Ovary (tissue), 9 donors: ENCODE results near the gene EFHC2. TPM values are rescaled to one million over a fixed set of nuclear protein-coding genes. Genes with fewer than 3 reads are reported as not detected.
A peak's percentile ranks its signal among the peaks of the same experiment; 100 is the strongest.

Experiments used
- DNase-seq, 5 donors: peaks; one replicate each; pipeline ENCODE4 v3.0.0-alpha.2; 2019 to 2020
- H3K27ac ChIP-seq, 2 donors: fragments of 200-600 bp; one replicate each; pipeline versions ENCODE4 v1.5.1 to v1.8.0; 2019 to 2022
- H3K27me3 ChIP-seq: fragments of 200-600 bp; one replicate; pipeline ENCODE4 v1.8.0; 2022
- H3K36me3 ChIP-seq: fragments of 200-600 bp; sonication (generic); one replicate; pipeline ENCODE4 v1.5.1; 2019
- H3K4me1 ChIP-seq: one replicate; pipeline ENCODE4 v1.8.1; 2013; ENCODE audit warnings: mild to moderate bottlenecking, moderate library complexity; ENCODE audit not compliant: insufficient read depth
- H3K4me3 ChIP-seq: fragments of 200-600 bp; sonication (generic); one replicate; pipeline ENCODE4 v1.5.1; 2017
- H3K9me3 ChIP-seq, 2 donors: fragments of 200-600 bp in 1 of 2; sonication (generic) in 1 of 2; one replicate each; pipeline versions ENCODE4 v1.5.1 to v1.8.1; 2013 to 2019; ENCODE audit warnings: mild to moderate bottlenecking in 1 of 2, moderate library complexity in 1 of 2
- EP300 ChIP-seq: sonication (generic); formaldehyde crosslinking; IDR thresholded peaks from one replicate; pipeline ENCODE4 v1.6.1; 2017; ENCODE audit warnings: antibody characterized with exemption
- POLR2A ChIP-seq: fragments of 450-650 bp; IDR thresholded peaks from one replicate; pipeline ENCODE4 v1.6.1; 2017; ENCODE audit warnings: antibody characterized with exemption, mild to moderate bottlenecking, moderate library complexity
- WGBS, 3 donors: extraction: QIAGEN DNeasy Blood & Tissue Kit in 1 of 3; methylation state at CpG; one replicate each; pipeline versions ENCODE4 v1.1.5 to v1.1.7; 2013 to 2017; 5-methylcytosine and 5-hydroxymethylcytosine counted together
- intact Hi-C, 4 donors: fragments of 100-400 bp; cut with DNase I; formaldehyde crosslinking; loops; one replicate each; pipeline versions ENCODE4 v1.11.0 to v1.15.1; 2022 to 2023
- polyA plus RNA-seq, 2 donors: library from polyadenylated mRNA; stranded (reverse); fragments of 200-250 nt in 1 of 2; fragments of 350-450 nt in 1 of 2; fragmentation: Illumina TruSeq in 1 of 2; extraction: RNeasy Lipid Tissue Mini Kit (QIAGEN cat#74804) in 1 of 2; gene quantifications; one replicate each; pipeline ENCODE4 v1.2.3, GENCODE V29; 2013 to 2014
- total RNA-seq, 7 donors: library from RNA; depleted of rRNA in 2 of 7; stranded (reverse); fragments of >200 nt in 2 of 7; fragmentation: NEBNext Ultra II Directional in 3 of 7; extraction: Animal tissue kit (Norgen Biotek cat#: 25700) in 3 of 7; gene quantifications; one replicate each; pipeline versions ENCODE4 v1.1.0 to v1.2.4, GENCODE V29; 2016 to 2023
- TF ChIP-seq, protein P1 (sequence below), 3 donors: fragments of 450-650 bp in 2 of 3; fragments of 200-600 bp in 1 of 3; IDR thresholded peaks; one replicate each; pipeline versions ENCODE4 v1.5.1 to v1.8.0; 2016 to 2022; ENCODE audit warnings: antibody characterized with exemption in 3 of 3, mild to moderate bottlenecking in 1 of 3
- donor health status: DM: no; HTN: no; CAD: no; lungs with moderate emphysema.
- donor health status: DM: no; HTN: no; CAD: no.
- donor health status: Bipolar disorder and iron deficiency.
- donor health status: DM: yes; HTN: yes; CAD: no.
- donor health status: DM: no; HTN: no; CAD: no.
- donor health status: DM: yes; HTN: yes; CAD: no.

The EFHC2 gene
- total and polyA plus RNA-seq, 9 donors = 1.8 to 16.1 (median 2.4) TPM

DNA sequence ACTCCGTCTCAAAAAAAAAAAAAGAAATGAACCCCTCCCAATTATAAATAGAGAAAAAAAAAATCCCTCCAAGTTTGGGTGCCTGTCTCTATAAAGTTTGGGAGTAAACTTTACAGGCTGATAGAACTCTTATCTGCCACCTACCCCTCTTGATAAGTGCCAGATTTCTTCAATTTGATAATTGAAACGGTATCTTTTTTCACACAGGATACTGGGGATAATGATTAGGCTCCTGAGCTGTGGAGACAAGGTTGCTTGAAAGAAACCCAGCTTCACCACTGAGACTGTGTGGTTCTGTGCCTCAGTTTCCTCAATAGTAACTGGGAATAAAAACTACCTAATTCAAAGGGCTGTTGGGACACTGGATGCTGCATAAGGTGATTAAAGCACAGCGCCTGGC lies 606 bp downstream of the EFHC2 start:
- WGBS, 3 donors = 65 to 80% (median 65%) methylated on average over 3 of the region's 3 CpGs
- DNase-seq = no peak
- H3K4me3 ChIP-seq = peak overlapping the region; percentile 45
- TF ChIP-seq EP300 = no peak
- TF ChIP-seq, protein P1, sequence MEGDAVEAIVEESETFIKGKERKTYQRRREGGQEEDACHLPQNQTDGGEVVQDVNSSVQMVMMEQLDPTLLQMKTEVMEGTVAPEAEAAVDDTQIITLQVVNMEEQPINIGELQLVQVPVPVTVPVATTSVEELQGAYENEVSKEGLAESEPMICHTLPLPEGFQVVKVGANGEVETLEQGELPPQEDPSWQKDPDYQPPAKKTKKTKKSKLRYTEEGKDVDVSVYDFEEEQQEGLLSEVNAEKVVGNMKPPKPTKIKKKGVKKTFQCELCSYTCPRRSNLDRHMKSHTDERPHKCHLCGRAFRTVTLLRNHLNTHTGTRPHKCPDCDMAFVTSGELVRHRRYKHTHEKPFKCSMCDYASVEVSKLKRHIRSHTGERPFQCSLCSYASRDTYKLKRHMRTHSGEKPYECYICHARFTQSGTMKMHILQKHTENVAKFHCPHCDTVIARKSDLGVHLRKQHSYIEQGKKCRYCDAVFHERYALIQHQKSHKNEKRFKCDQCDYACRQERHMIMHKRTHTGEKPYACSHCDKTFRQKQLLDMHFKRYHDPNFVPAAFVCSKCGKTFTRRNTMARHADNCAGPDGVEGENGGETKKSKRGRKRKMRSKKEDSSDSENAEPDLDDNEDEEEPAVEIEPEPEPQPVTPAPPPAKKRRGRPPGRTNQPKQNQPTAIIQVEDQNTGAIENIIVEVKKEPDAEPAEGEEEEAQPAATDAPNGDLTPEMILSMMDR (IDR thresholded peaks at IDR 0.05) = no peak
- TF ChIP-seq POLR2A = no peak
- no peaks in the 10 kb centered on the region for H3K27me3 ChIP-seq
- no peak overlapping the region for H3K27ac ChIP-seq
- no peaks in the 10 kb centered on the region for H3K36me3 ChIP-seq
- H3K9me3 ChIP-seq = no peaks in the 10 kb centered on the region
- H3K4me1 ChIP-seq = no peaks in the 10 kb centered on the region
- intact Hi-C loops = no loop called here

DNA sequence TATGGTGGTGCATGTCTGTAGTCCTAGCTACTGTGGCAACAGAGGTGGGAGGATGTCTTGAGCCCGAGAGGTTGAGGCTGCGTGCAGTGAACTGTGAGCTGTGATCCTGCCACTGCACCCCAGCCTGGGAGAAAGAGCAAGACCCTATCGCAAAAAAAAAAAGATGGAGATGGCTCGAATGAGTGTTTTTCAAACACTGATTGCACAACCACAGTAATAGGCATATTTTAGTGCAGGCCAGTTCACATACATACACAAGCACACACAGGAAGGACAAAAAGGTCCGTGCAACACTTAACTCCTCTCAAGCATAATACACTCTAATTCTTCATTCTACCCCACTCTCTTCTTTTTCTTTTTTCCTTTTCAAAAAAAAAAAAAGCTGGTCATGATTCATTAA lies 5.1 kb downstream of the EFHC2 start:
- Histone ChIP-seq H3K27ac (no peak overlapping the region), H3K4me3 (no peak overlapping the region), H3K4me1 (no peaks in the 10 kb centered on the region), H3K9me3 (no peaks in the 10 kb centered on the region), H3K27me3 (no peaks in the 10 kb centered on the region), H3K36me3 (no peaks in the 10 kb centered on the region)
- 72 to 79% (median 78%) methylated on average over 5 of the region's 5 CpGs for WGBS, 3 donors
- intact Hi-C loops = no loop called here
- DNase-seq = no peak
- TF ChIP-seq POLR2A (no peak), EP300 (no peak)
- TF ChIP-seq, protein P1 (IDR thresholded peaks at IDR 0.05) = no peak

DNA sequence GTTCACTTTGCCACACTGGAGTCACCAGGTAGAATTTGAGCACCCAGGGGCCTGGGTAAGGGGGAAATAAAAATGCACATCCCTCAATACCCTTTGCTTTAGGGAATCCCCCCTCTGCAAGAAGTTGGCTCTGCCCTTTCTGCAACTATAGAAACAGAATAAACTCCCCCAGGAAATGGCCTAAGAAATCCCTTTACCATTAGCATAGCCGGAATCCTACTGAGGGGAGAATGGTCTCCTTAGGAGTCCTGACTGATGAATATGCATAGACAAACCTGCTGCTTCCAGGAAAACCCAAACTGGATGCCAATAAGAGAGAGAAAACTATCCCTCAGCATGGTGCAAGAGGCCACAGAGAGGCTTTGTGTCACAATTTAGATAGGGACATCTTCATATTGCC lies 11.0 kb downstream of the EFHC2 start:
- Histone ChIP-seq H3K9me3 (no peaks in the 10 kb centered on the region), H3K4me3 (no peak overlapping the region), H3K27ac (no peak overlapping the region), H3K27me3 (no peaks in the 10 kb centered on the region), H3K4me1 (no peaks in the 10 kb centered on the region), H3K36me3 (no peaks in the 10 kb centered on the region)
- no peak for TF ChIP-seq POLR2A
- TF ChIP-seq, protein P1 (IDR thresholded peaks at IDR 0.05) = no peak
- no peak for TF ChIP-seq EP300
- whole genome bisulfite sequencing, 3 donors = 0 to 44% (median 23%) methylated on average over 1 of the region's 1 CpG
- no peak for DNase-seq
- intact Hi-C loops = no loop called here

DNA sequence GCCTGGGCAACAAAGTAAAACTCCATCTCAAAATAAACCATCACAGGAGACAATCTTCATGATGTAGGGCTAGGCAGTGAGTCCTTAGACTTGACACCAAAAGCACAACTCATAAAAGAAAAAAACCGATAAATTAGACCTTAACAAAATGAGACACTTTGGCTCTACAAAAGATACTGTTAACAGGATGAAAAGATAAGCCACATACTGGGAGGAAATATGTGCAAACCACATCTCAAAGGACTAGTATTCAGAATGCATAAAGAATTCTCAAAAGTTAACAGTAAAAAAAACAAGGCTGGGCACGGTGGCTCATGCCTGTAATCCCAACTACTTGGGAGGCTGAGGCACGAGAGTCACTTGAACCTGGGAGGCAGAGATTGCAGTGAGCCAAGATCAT lies 13.2 kb downstream of the EFHC2 start:
- Histone ChIP-seq H3K4me1 (no peaks in the 10 kb centered on the region), H3K27me3 (no peaks in the 10 kb centered on the region), H3K36me3 (no peaks in the 10 kb centered on the region), H3K4me3 (no peak overlapping the region), H3K27ac (no peak overlapping the region), H3K9me3 (no peaks in the 10 kb centered on the region)
- TF ChIP-seq POLR2A = no peak
- TF ChIP-seq, protein P1 (IDR thresholded peaks at IDR 0.05) = no peak
- TF ChIP-seq EP300 = no peak
- intact Hi-C loops = no loop called here
- DNase-seq = no peak
- WGBS, 3 donors = 76 to 80% (median 79%) methylated on average over 3 of the region's 3 CpGs

- Histone ChIP-seq H3K4me3 (no peak overlapping the region), H3K9me3 (no peaks in the 10 kb centered on the region), H3K36me3 (no peaks in the 10 kb centered on the region), H3K4me1 (no peaks in the 10 kb centered on the region), H3K27me3 (no peaks in the 10 kb centered on the region), H3K27ac (no peak overlapping the region)
- DNase-seq = no peak
- TF ChIP-seq POLR2A = no peak
- TF ChIP-seq, protein P1 (IDR thresholded peaks at IDR 0.05) = no peak
- TF ChIP-seq EP300 = no peak
- WGBS, 3 donors = 80 to 88% (median 85%) methylated on average over 1 of the region's 1 CpG
- intact Hi-C loops = no loop called here
Observed at GRCh38 chrX:44319550-44319949, 23.9 kb downstream of the EFHC2 start.
